Measurements from ENCODE around the gene SYT7.
"Not testable (repeated sequence)": the region's sequence is repeated elsewhere in the genome, so short reads cannot be mapped to it uniquely, and the experiment has no call there.

SYT7 gene, protein sequence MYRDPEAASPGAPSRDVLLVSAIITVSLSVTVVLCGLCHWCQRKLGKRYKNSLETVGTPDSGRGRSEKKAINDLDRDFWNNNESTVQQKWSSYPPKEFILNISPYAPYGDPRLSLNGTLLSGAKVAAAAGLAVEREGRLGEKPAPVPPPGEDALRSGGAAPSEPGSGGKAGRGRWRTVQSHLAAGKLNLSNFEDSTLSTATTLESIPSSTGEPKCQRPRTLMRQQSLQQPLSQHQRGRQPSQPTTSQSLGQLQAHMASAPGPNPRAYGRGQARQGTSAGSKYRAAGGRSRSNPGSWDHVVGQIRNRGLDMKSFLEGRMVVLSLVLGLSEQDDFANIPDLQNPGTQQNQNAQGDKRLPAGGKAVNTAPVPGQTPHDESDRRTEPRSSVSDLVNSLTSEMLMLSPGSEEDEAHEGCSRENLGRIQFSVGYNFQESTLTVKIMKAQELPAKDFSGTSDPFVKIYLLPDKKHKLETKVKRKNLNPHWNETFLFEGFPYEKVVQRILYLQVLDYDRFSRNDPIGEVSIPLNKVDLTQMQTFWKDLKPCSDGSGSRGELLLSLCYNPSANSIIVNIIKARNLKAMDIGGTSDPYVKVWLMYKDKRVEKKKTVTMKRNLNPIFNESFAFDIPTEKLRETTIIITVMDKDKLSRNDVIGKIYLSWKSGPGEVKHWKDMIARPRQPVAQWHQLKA

DNA sequence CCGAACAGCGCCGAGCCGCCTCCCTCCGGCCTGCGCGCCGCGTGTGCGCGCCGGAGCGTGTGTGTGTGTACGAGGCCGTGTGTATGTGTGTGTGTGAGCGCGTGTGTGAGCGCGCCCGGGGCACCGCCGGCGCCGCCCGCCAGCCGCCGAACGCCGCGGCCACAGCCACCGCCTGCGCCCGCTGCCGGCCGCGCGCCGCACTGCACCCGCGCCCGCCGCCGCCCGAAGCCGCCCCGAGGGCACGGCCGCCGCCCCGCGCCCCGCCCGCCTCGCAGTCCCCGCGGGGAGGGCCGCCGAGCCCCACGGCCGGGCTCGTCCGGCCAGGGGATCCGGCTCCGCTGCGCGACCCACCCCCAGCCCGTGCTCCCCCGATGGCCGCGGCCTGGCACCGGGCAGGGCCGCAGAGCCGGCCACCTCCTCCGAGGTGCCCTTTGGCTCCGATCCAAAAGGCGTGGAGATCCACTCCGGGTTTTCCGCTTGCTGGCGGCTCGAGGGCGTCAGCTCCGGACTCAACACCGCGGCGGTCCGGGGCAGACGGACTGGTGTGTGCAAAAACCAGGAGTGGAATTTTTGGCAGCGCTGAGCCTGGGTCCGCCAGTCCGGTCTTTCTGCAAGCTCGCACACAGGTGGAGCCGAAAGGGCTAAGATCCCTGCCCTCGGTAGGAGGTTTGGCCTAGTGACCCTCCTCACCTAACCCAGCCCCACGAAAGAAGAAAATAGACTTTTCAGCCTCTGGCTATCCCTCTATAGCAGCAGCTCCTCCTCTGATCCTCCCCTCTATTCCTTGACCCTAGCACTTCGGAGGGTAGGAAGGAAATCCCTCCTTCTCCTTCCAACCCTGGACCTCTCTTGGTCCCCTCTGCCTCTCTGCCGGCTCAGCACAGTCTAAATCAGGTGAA, at the start of gene SYT7:
Gene SYT7 (minus strand): TSS at position 47 of the 899 bp plus-strand sequence. CDS start 256 bp downstream, outside the sequence.
- peak; percentile 92 to 99 (median 92) for DNase-seq (ENCODE audit: low read depth in 4 of 4, low spot score in 1 of 4)

DNA sequence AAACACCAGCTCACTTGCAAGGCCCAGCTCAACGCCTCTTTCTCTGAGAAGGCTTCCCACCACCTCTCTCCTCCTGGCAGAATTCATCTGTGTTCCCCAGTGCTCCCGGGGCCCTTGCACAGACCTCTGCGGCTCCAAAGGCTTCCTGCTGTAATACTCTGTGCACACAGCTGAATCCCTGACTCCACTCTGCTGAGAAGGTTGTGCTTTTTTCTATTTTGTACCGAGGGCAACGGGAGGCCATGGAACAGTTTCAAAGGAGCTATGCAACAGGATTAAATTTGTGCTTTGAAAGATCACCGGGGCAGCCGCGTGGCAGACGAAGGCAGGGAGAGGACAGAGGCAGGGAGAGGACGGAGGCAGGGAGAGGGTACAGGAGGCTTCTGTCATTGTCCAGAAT, 49.2 kb upstream of the SYT7 start:
- no peak for DNase-seq (ENCODE audit: low read depth in 4 of 4, low spot score in 1 of 4)

DNA sequence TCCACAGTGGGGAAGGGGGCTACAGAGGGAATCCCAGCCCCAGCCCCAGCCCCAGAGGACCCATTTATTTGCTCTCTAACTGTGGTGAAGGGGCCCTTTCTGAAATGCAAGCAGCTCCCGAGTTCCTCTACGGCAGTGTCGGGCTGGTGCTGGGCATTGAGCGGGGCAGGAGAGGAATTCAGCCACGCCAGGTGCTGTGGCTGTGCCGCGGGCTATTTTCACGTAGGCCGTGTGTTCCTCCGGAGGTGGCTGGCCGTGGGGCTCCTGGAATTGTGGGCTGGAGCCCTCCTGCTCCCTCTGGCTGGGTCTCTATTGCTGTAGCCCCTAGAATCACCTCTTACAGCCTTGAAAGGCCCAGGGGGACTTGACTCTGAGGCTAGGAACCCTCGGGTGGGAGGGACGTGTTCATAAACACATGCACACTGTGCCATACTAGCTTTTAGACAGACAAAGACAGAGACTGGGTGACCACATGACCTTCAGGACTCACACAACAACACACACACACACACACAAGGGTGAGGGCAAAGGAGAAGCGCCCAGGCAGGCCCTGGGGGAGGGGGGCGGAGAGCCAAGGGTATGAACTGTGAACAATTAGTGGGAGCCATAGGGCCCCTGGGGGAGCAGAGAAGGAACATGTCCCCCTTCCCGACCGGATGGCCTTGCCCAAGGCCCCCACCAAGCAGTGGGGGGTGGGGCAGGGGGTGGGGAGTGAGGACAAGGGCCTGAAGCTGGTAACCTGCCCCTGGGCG, 48.4 kb upstream of the SYT7 start:
- no peak for DNase-seq (ENCODE audit: low read depth in 4 of 4, low spot score in 1 of 4)

DNA sequence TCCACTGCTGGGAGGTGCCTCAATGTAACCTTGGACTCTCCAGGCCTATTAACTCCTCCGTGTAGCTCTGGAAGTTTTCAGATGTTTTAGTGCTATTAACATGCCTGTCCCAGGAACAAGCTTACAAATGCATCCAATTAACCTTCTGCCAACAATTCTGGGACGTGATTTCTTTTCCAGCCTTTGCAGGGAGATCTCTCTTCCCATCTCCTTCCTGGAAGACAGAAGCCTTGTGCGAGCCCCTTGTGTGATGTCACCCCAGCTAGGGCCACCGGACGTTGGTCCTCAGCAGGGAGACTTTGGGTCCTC, 47.7 kb upstream of the SYT7 start:
- no peak for DNase-seq (ENCODE audit: low read depth in 4 of 4, low spot score in 1 of 4)

DNA sequence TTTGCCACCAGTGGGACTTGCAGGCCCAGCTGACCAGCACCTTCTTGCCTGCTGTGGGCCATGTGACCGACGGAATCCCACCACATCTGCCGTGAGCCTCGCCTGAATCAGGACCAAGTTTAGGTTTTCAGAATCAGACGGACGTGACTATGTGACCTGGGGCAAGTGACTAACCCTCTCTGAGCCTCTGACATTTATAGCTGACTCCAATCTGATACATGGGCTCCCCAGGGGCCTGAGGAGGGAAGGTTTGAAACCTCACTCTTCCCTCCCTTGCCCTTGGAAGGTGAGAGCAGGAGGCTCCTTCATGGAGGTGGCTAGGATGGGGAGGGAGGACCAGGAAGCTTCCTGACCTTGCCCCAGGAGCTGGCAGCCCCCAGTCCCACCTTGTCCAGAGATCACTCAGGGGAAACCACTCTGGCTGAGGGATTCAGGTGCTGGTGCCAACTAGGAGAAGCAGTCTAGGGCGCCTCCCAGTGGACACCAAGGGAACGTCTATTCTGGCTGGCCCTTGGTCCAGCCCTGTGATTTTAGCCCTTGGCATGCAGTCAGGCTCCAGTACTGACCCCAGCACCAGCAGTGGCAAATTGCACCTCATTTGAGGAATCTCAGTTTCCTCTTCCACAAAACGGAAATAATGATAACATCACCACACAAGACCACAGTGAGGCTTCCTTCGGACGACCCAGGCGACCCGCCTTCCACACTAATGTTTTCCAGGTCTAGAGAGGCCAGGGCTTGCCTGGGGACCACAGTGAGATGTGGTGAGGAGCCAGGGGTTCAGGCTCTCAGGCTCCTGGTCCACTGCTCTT, 47.2 kb upstream of the SYT7 start:
- peak in 3 of 4 experiments; percentile 8 to 22 (median 9) for DNase-seq (ENCODE audit: low read depth in 4 of 4, low spot score in 1 of 4)

DNA sequence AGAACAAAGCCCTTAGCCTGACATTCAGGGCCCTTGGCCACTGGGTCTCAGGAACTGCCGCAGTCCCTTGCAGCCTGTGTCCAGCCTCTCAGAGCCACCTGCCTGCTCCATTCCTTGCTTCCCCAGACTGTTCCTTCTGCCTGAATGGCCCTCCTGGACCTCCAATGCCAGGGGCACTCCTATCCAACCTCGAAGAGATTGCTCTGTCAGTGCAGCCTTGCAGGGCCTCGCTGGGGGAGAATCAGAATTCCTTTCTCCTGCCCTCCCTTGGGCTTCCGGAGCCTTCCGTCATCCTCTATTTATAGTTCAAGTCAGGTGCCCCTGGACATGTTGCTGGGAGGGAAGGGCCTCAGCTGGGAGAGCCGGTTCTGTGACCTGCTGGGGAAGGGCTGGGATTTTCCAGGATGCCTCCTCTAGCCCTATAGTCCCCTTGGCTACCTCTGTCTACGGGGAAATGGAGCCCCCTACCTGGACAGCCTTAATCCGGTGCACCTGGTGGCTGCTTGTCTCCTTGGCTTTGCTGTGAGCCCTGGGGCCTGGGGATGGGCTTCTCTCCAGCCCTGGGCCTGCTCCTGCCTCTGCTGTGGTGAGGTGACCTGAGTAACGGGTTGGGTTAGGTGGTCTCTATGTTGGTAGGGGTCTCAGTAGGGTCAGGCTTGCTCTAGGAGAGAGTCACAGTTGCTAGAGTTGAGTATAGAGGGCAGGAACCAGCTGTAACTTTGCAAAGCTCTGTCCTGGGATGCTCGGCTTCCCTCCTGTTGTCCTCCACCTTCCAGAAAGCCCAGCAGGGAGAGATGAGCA, 45.9 kb upstream of the SYT7 start:
- no peak for DNase-seq (ENCODE audit: low read depth in 4 of 4, low spot score in 1 of 4)

DNA sequence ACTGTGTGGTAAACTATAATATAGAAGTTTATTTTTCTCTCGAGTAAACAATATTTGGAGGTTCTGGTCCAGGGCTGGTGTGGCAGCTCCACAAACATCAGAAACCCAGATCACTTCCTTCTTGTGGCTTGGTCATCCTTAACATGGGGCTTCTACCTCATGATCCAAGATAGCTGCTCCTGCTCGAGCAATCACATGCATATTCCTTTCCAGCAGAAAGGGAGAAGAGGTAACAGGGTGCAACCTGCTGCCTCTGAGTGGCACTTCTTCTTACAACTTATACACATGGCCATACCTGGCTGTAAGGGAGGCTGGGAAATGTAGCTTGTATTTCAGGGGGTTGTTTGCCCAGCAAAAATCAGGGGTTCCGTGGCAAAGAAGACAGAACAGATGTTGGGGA, 44.6 kb upstream of the SYT7 start:
- DNase-seq (ENCODE audit: low read depth in 4 of 4, low spot score in 1 of 4): no peak

DNA sequence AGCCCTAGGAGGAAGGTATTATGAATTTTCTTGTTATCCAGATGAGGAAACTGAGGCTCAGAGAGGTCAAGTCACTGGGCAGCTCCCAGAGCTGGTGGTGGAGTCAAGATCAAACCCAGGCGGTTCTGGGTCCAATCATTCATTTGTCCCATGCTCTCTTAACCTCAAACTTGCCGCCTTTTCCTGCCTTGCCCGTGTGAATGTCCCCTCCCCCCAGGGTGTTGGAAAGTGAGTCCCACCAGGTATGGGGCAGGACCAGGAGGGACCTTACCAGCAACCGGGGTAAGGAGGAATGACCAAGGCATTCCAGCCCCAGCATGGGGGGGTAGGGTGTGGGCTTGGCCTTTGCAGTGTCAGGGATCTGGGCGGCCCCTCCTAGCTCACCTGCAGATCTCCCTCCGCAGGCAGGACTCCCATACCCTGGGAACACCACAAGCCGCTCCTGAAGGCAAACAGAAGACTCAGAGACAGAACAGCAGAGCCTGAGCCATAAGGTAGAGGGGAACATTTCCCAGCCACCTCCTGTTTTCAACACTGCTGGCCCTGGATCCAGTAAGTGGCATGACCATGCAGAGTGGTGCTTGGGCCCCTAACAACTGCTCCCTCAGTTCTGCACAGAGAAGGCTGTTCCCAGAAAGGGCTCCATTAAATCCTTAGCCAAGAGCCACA, 41.2 kb upstream of the SYT7 start:
- DNase-seq (ENCODE audit: low read depth in 4 of 4, low spot score in 1 of 4): no peak

DNA sequence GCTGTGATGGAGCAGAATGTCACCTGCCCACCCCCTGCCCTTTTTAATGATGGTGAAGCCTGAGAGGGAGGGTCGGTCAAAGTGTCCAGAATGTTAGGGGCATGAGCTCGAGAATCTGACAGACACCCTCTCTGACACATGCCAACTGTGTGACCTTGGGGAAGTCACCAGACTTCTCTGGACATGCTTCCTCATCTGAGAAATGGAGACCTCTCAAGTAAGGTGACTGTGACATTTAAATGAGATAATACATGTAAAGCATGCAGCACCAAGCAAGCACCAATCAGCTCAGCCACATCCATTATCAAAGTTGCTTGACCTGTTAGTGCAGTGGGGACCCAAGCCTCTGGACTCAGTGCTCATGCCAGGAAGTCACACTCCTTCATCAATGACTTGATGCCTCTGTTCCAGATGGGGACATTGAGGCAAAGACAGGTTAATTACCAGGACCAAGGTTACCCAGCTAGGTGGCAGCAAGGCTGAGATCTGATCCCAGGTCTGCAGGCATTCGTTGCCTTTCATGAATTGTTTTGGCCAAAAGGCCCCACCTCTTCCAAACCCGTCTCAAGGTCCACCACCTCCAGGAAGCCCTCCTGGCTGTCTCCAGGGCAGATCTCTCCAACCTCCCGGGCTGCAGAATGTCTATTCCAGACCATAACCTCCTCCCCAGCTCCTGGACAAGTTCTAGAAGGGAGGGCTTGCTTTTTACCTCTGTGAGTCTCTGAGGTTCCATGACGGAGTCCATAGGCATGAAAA, 38.8 kb upstream of the SYT7 start:
- DNase-seq (ENCODE audit: low read depth in 4 of 4, low spot score in 1 of 4): no peak

DNA sequence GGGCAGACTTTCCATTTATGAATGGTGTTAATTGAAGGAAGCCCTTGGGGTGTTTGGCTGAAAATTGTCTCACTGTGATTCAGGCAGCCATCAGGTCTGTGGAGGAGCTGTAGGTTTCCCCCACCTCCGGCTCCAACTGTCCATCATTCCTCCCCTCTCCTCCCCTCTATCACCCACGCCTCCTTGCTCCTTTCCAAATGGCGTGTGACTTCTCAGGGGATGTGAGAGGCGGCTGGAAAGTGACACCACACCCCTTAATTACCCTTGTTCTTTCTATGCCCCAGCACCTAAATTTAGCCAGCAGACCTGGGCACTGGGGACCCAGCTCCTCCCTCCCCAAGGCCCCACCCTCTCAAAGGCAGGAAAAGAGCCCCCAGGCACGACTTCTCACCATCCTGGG, 38.1 kb upstream of the SYT7 start:
- DNase-seq (ENCODE audit: low read depth in 4 of 4, low spot score in 1 of 4): no peak

DNA sequence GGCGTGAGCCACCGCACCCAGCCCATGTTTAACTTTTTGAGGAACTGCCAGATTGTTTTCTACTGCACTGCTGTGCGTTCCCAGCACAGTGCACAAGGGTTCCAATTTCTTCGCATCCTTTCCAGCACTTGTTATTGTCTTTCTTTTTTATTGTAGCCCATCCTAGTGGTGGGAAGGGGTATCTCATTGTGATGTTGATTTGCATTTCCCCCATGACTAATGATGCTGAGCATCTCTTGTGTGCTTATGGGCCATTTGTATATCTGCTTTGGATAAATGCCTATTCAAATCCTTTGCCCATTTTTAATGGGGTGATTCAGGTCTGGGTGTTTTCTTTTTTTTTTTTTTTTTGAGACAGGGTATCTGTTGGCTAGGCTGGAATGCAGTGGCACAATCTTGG, 36.6 kb upstream of the SYT7 start:
- DNase-seq (ENCODE audit: low read depth in 4 of 4, low spot score in 1 of 4): no peak

DNA sequence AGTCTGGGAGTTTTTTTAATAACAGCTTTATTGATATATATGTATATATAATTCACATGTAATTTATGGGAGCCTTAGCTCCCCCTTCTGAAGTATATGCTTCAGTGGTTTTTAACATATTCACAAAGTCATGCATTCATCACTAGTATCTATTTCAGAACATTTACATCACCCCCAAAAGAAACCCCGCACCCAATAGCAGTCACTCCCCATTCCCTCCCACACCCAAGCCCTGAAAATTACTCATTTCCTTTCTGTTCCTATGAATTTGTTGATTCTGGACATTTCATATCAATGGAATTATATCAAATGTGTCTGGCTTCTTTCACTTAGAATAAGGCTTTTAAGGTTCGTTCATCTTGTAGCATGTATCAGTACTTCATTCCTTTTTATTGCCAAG, 35.6 kb upstream of the SYT7 start:
- DNase-seq (ENCODE audit: low read depth in 4 of 4, low spot score in 1 of 4): no peak

DNA sequence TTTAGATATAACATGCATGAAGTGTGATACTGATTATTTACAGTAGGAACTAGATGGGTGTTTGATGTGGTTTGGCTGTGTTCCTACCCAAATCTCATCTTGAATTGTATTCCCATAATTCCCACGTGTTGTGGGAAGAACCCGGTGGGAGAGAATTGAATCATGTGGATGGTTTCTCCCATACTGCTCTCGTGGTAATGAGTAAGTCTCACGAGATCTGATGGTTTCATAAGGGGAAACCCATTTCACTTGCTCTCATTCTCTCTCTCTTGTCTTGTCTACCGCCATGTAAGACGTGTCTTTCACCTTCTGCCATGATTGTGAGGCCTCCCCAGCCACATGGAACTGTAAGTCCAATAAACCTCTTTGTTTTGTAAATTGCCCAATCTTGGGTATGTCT, 33.9 kb upstream of the SYT7 start:
- DNase-seq (ENCODE audit: low read depth in 4 of 4, low spot score in 1 of 4): not testable (repeated sequence)

DNA sequence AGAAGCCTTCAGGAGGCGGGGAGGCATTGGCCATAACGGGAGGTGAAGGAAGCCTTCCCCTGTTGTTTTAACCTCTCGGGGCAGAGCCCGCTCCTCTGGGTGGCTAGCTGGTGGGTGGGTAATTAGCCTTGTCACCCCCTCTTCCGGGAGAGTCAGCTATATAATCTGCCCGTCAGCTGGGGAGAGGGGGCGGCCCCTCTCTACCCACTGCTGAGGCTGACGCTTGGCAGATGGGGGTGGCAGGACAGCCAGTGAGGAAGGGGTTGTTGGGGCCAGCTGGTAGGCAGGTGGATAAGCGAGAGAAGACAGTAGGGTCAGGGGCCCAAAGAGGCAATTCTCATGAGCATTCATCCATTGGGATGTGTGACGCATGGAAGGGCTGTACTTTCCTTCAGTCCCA, 33.0 kb upstream of the SYT7 start:
- DNase-seq (ENCODE audit: low read depth in 4 of 4, low spot score in 1 of 4): no peak

DNA sequence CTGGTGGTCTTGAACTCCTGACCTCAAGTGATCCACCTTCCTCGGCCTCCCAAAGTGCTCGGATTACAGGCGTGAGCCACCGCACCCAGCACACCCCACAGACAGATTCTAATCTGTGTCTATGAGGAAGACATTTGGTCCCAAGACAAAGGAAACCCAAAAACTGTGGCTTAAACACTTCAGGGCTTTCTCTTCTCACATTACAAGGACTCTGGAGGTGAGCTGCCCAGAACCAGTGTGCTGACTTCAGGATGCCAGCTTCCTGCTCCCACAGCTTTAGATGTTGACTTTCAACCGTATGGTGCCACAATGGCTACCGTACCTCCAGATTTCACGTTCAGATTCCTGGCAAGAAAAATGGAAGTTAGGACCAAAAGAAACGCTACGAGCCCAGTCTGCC, 32.2 kb upstream of the SYT7 start:
- DNase-seq (ENCODE audit: low read depth in 4 of 4, low spot score in 1 of 4): no peak

DNA sequence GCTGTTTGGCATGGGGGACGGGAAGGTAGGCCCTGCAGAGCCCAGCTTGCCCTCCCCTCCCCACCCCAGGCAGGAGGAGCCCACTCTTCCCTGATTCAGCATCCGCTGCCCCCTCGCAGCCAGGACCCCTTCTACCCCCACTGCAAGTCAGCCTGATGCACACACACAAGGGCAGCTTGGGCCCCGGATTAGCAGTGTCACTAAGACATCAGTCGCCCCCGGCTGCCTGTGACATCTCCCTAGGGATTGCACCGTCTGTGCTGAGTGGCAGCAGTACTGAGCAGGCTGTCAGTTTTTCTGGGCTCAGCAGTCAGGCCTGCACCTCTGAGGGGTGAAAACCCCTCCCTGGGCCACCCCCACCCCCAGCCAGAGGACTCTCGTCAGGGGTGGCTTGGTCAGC, 30.4 kb upstream of the SYT7 start:
- no peak for DNase-seq (ENCODE audit: low read depth in 4 of 4, low spot score in 1 of 4)

DNA sequence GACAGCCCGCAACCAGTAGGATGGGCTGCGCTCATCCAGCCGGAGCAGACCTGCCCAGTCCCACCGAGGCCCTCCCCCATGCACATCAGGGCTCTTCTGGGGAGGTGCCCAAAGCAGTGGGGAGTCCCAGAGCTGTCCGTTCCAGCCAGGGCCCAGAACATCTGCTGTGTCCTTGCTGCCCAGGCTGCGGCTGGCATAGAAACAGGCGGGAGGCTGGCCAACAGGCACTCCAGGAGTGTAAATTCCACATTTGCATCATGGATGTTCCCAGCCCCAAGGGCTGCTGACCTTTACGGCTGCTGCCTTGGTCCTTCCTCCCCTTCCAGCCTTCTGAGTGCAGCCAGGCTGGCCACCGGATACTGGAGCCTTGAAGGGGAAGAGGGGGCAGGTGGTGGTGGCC, 30.0 kb upstream of the SYT7 start:
- no peak for DNase-seq (ENCODE audit: low read depth in 4 of 4, low spot score in 1 of 4)

DNA sequence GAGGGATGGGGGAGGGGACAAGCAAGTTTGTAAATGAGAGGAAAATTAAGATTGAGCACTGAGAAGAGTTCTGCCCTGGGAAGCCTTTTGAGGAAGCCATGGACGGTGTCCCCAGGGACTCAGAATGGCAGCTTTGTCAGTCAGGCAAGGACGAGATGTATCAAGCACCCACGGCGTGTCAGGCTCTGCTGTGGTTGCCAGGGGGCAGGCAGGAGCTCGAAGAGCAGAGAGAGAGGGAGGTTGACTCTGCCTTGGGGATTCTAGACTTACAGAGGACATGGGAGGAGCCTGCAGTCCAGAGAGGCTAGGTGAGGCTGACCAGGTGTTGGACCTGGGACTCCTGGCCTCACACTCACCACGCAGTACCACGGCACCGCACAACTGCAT, 29.1 kb upstream of the SYT7 start:
- no peak for DNase-seq (ENCODE audit: low read depth in 4 of 4, low spot score in 1 of 4)
